Neuronal stem cell (in vitro differentiated cells): ENCODE results near the gene PARD6G.

ENCODE experiments used
- DNase-seq: peaks from one replicate; pipeline ENCODE4 v3.0.0-alpha.2; 2013; ENCODE audit warnings: low spot score
- H2AFZ ChIP-seq: one replicate; pipeline ENCODE4 v1.6.1; 2013; ENCODE audit warnings: mild to moderate bottlenecking, low read length, inconsistent platforms
- H2AK5ac ChIP-seq: 2 replicates; pipeline ENCODE4 v1.6.1; 2013; ENCODE audit warnings: low read depth, mild to moderate bottlenecking, inconsistent platforms, low read length, moderate library complexity, mixed read lengths
- H2BK120ac ChIP-seq: 2 replicates; pipeline ENCODE4 v1.6.1; 2013; ENCODE audit warnings: low read depth, mild to moderate bottlenecking, inconsistent platforms, low read length, moderate library complexity, mixed read lengths
- H2BK12ac ChIP-seq: one replicate; pipeline ENCODE4 v1.6.1; 2013; ENCODE audit warnings: low read length, inconsistent platforms
- H2BK15ac ChIP-seq: 2 replicates; pipeline ENCODE4 v1.6.1; 2013; ENCODE audit warnings: mild to moderate bottlenecking, low read length, inconsistent platforms, mixed read lengths
- H2BK5ac ChIP-seq: one replicate; pipeline ENCODE4 v1.6.1; 2013; ENCODE audit warnings: inconsistent platforms, mild to moderate bottlenecking, low read length, moderate library complexity
- H3K14ac ChIP-seq: one replicate; pipeline ENCODE4 v1.6.1; 2013; ENCODE audit warnings: low read length, inconsistent platforms
- H3K18ac ChIP-seq: 2 replicates; pipeline ENCODE4 v1.6.1; 2013; ENCODE audit warnings: low read length, inconsistent platforms
- H3K23ac ChIP-seq: 2 replicates; pipeline ENCODE4 v1.6.1; 2013; ENCODE audit warnings: low read depth, mild to moderate bottlenecking, mixed read lengths, low read length, inconsistent platforms; ENCODE audit not compliant: poor library complexity
- H3K27ac ChIP-seq: replicated peaks from 3 replicates; pipeline ENCODE4 v1.5.1; 2013; ENCODE audit warnings: low read length, inconsistent platforms
- H3K27me3 ChIP-seq, 3 experiments: 2 replicates each; pipeline ENCODE4 v1.6.1; 2013; ENCODE audit warnings: low read length in 3 of 3, mild to moderate bottlenecking in 2 of 3, inconsistent platforms in 1 of 3, low read depth in 1 of 3, mixed read lengths in 1 of 3, moderate library complexity in 1 of 3; ENCODE audit not compliant: control insufficient read depth in 3 of 3, insufficient read depth in 3 of 3
- H3K36me3 ChIP-seq, 2 donors: replicated peaks in 1 of 2; 2 replicates each; pipeline ENCODE4 v1.6.1; 2013; ENCODE audit warnings: low read length in 2 of 2; ENCODE audit not compliant: control insufficient read depth in 2 of 2, insufficient read depth in 2 of 2
- H3K4ac ChIP-seq: 2 replicates; pipeline ENCODE4 v1.6.1; 2013; ENCODE audit warnings: inconsistent platforms, mild to moderate bottlenecking, low read length, moderate library complexity
- H3K4me1 ChIP-seq, 2 donors: 1 replicate in 1 of 2; 2 replicates in 1 of 2; pipeline ENCODE4 v1.6.1; 2013; ENCODE audit warnings: low read length in 2 of 2, low read depth in 1 of 2; ENCODE audit not compliant: control insufficient read depth in 2 of 2, insufficient read depth in 1 of 2
- H3K4me2 ChIP-seq: one replicate; pipeline ENCODE4 v1.6.1; 2013; ENCODE audit warnings: mild to moderate bottlenecking, low read length, inconsistent platforms; ENCODE audit not compliant: insufficient read depth, poor library complexity, severe bottlenecking
- H3K4me3 ChIP-seq, 2 donors: 2 replicates each; pipeline ENCODE4 v1.5.1; 2013; ENCODE audit warnings: low read length in 2 of 2, mild to moderate bottlenecking in 2 of 2, inconsistent platforms in 1 of 2, moderate library complexity in 1 of 2
- H3K79me1 ChIP-seq: one replicate; pipeline ENCODE4 v1.6.1; 2013; ENCODE audit warnings: low read depth, mild to moderate bottlenecking, inconsistent platforms, low read length, moderate library complexity
- H3K9ac ChIP-seq: one replicate; pipeline ENCODE4 v1.6.1; 2013; ENCODE audit warnings: mild to moderate bottlenecking, low read depth, low read length, inconsistent platforms; ENCODE audit not compliant: poor library complexity
- H3K9me3 ChIP-seq, 2 donors: replicated peaks in 1 of 2; 2 replicates each; pipeline versions ENCODE3 to v1.6.1; 2013; ENCODE audit warnings: low read length in 2 of 2, mild to moderate bottlenecking in 2 of 2, inconsistent platforms in 1 of 2, low read depth in 1 of 2, mixed read lengths in 1 of 2, moderate library complexity in 1 of 2; ENCODE audit not compliant: control insufficient read depth in 2 of 2, insufficient read depth in 1 of 2
- H4K8ac ChIP-seq: one replicate; pipeline ENCODE4 v1.6.1; 2013; ENCODE audit warnings: low read depth, mild to moderate bottlenecking, inconsistent platforms, low read length, moderate library complexity
- H4K91ac ChIP-seq: one replicate; pipeline ENCODE4 v1.6.1; 2013; ENCODE audit warnings: low read length, low read depth, mild to moderate bottlenecking, inconsistent platforms; ENCODE audit not compliant: poor library complexity
- WGBS, 2 donors: extraction: QIAGEN DNeasy Blood & Tissue Kit; methylation state at CpG; one replicate each; pipeline ENCODE4 v1.1.7; 2013; ENCODE audit warnings: missing lambda C conversion rate in 2 of 2, mixed read lengths in 1 of 2; ENCODE audit not compliant: insufficient read length in 2 of 2, insufficient replicate concordance in 1 of 2; ENCODE audit errors: extremely low coverage in 2 of 2; 5-methylcytosine and 5-hydroxymethylcytosine counted together

Gene PARD6G

GRCh38 chr18:80193701-80194100 is 53.6 kb downstream of the PARD6G start:
- H3K4me3 ChIP-seq: no peak overlapping the region
- no peaks in the 10 kb centered on the region for H3K27me3 ChIP-seq
- H3K36me3 ChIP-seq: peaks cover 7 to 51% of the 10 kb centered on the region in 2 donors
- H3K4me2 ChIP-seq: no peak overlapping the region
- H3K4me1 ChIP-seq: peaks cover 12 to 13% of the 10 kb centered on the region in 2 donors
- H2BK12ac ChIP-seq: no peak overlapping the region
- H2AK5ac ChIP-seq: no peak overlapping the region
- H3K9ac ChIP-seq: no peak overlapping the region
- no peaks in the 10 kb centered on the region for H3K9me3 ChIP-seq
- DNase-seq: no peak
- H3K79me1 ChIP-seq: peaks cover 4% of the 10 kb centered on the region
- peak overlapping the region; percentile 74 for H3K14ac ChIP-seq
- H3K4ac ChIP-seq: no peak overlapping the region
- no peak overlapping the region for H3K18ac ChIP-seq
- peak overlapping the region; percentile 32 for H4K91ac ChIP-seq
- H2BK5ac ChIP-seq: no peak overlapping the region
- H4K8ac ChIP-seq: no peak overlapping the region
- no peak overlapping the region for H2BK15ac ChIP-seq
- no peak overlapping the region for H3K27ac ChIP-seq
- peak overlapping the region; percentile 39 for H3K23ac ChIP-seq
- no CpG with 5 or more reads among the region's 5 CpGs for WGBS, 2 donors
- no peak overlapping the region for H2AFZ ChIP-seq
- no peak overlapping the region for H2BK120ac ChIP-seq

- Histone ChIP-seq H3K4me2 (no peak overlapping the region), H4K8ac (no peak overlapping the region), H3K18ac (no peak overlapping the region), H3K23ac (no peak overlapping the region), H3K9me3 (no peaks in the 10 kb centered on the region), H3K36me3 (peaks cover 7 to 47% of the 10 kb centered on the region in 2 donors), H2AFZ (no peak overlapping the region), H3K79me1 (peaks cover 4% of the 10 kb centered on the region), H3K4me1 (peaks cover 12% of the 10 kb centered on the region in 2 donors), H2BK12ac (no peak overlapping the region), H3K4ac (no peak overlapping the region), H3K27ac (no peak overlapping the region), H3K14ac (no peak overlapping the region), H2BK15ac (no peak overlapping the region), H2BK5ac (no peak overlapping the region), H3K9ac (no peak overlapping the region), H2AK5ac (no peak overlapping the region), H3K4me3 (no peak overlapping the region), H4K91ac (no peak overlapping the region), H2BK120ac (no peak overlapping the region), H3K27me3 (no peaks in the 10 kb centered on the region)
- no peak for DNase-seq
- no CpG with 5 or more reads among the region's 11 CpGs for WGBS, 2 donors
Measured at GRCh38 chr18:80192653-80193385, 54.5 kb downstream of the PARD6G start.

GRCh38 chr18:80191907-80192652 is 55.2 kb downstream of the PARD6G start:
- H2AK5ac ChIP-seq: no peak overlapping the region
- no peak overlapping the region for H3K4ac ChIP-seq
- no CpG with 5 or more reads among the region's 19 CpGs for WGBS, 2 donors
- H3K14ac ChIP-seq: no peak overlapping the region
- H2BK5ac ChIP-seq: no peak overlapping the region
- peaks cover 7 to 8% of the 10 kb centered on the region in 2 donors for H3K4me1 ChIP-seq
- no peak overlapping the region for H4K8ac ChIP-seq
- no peak overlapping the region for H3K23ac ChIP-seq
- H3K27ac ChIP-seq: no peak overlapping the region
- H3K36me3 ChIP-seq: peaks cover 7 to 46% of the 10 kb centered on the region in 2 donors
- DNase-seq: no peak
- H2BK12ac ChIP-seq: no peak overlapping the region
- no peak overlapping the region for H2AFZ ChIP-seq
- H3K4me2 ChIP-seq: no peak overlapping the region
- no peaks in the 10 kb centered on the region for H3K27me3 ChIP-seq
- H2BK15ac ChIP-seq: no peak overlapping the region
- H3K79me1 ChIP-seq: peaks cover 4% of the 10 kb centered on the region
- no peak overlapping the region for H4K91ac ChIP-seq
- H3K4me3 ChIP-seq: no peak overlapping the region
- no peak overlapping the region for H2BK120ac ChIP-seq
- H3K9me3 ChIP-seq: no peaks in the 10 kb centered on the region
- H3K18ac ChIP-seq: no peak overlapping the region
- no peak overlapping the region for H3K9ac ChIP-seq

- H3K27me3 ChIP-seq: no peaks in the 10 kb centered on the region
- peaks cover 0 to 2% of the 10 kb centered on the region in 2 donors for H3K9me3 ChIP-seq
- no peak overlapping the region for H3K14ac ChIP-seq
- H3K4me2 ChIP-seq: no peak overlapping the region
- H2BK15ac ChIP-seq: no peak overlapping the region
- H3K4me3 ChIP-seq: no peak overlapping the region
- H2AK5ac ChIP-seq: no peak overlapping the region
- H2BK5ac ChIP-seq: no peak overlapping the region
- no peak overlapping the region for H2BK120ac ChIP-seq
- H3K9ac ChIP-seq: no peak overlapping the region
- no peak overlapping the region for H3K23ac ChIP-seq
- H3K27ac ChIP-seq: no peak overlapping the region
- no peak overlapping the region for H2BK12ac ChIP-seq
- no peak overlapping the region for H4K8ac ChIP-seq
- no CpG with 5 or more reads among the region's 5 CpGs for WGBS, 2 donors
- H2AFZ ChIP-seq: no peak overlapping the region
- H3K79me1 ChIP-seq: peaks cover 6% of the 10 kb centered on the region
- DNase-seq: no peak
- no peak overlapping the region for H3K4ac ChIP-seq
- peaks cover 7 to 46% of the 10 kb centered on the region in 2 donors for H3K36me3 ChIP-seq
- no peak overlapping the region for H3K18ac ChIP-seq
- H4K91ac ChIP-seq: no peak overlapping the region
- H3K4me1 ChIP-seq: peaks cover 0 to 5% of the 10 kb centered on the region in 2 donors
Measured at GRCh38 chr18:80191264-80191663, 56.0 kb downstream of the PARD6G start.
